ENCODE data around the gene SLC22A2.

SLC22A2 gene

DNA sequence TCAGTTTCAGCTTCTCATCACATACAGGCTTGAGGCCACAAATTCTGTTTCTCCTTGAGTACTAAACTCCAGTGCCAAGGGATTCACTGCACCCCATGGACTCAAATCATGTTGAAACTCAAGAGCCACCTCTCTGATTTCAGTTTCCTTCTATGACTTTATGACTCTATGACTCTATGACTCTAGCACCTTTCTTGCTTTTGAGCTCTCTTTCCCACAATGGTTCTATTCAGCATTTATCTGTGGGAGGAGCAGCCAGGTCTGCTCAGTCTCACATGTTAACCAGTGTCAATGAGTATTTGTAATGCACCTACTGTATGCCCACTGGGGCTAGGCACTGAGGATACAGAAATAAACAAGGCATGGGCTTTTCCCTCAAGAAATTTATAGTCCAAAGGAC, 14.6 kb upstream of the SLC22A2 start:
- no peak for DNase-seq

DNA sequence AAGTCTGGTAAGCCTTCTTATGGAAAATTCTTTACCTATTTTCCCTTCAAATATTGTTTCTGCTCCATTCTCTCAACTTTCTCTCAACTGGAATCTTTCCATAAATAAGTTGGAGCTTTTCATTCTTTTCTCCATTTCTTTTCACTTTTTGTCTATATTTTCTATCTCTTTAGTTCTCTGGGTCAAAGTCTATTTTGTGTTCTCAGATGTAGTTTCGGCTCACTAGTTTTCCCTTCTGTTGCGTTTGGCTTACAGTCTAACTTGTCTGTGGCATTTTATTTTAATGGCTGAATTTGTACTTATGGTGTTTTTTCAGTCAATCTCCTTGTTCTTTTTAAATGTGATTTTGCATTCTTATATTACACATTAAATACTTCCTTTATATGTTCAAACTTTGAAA, 14.1 kb upstream of the SLC22A2 start:
- DNase-seq, result no peak

DNA sequence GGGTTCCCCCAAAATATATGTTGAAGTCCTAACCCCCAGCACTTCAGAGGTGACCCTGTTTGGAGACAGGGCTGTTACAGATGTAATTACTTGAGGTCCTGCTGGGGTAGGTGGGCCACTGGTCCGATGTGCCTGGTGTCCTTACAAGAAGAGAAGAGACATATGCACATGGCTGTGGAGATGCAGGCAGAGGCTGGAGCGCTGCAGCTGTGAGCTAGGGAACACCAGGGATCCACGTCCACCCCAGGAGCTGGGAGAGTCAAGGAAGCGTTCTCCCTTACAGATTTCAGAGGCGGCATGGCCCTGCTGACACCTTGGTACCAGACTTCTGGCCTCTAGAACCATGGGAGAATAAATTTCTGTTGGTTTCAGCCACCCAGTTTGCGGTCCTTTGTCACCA, 11.7 kb upstream of the SLC22A2 start:
- no peak for DNase-seq

DNA sequence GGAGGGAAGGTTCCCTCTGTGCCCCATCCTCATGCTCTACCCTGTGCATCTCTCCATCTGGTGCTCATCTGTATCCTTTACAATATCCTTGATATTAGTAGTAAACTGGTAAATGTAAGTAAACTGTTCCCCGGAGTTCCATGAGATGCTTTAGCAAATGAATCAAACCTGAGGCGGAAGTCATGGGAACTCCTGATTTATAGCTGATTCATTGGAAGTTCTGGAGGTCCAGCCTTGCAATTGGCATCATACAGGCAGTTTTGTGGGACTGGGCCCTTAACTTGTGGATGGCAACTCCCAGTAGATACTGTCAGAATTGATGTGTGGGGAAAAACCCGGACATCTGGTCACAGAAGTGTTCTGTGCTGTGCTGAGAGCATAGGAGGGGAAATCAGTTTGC, 11.2 kb upstream of the SLC22A2 start:
- no peak for DNase-seq

DNA sequence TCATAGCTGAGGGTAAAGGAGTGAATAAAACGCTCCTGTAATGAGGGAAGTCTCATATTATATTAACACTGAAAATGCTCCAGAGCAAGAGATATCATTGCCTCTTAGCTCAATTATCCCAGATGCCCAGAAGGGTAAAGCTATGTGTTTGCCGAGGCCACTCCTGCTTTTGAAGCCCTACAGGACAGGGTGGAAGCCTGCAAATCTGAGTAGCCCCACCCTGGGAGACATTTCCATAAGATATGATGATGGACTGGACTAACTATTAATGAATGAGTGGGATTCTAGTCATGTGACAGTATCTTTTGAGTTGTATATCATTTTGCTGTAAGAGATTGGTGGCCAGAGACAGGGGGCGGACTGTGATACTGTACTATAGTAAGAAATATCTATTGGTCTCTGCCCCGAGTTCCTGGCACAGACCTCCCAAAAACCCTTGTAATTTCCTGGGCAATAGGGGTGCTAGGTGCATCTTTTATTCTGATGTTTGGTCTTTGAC, 10.5 kb upstream of the SLC22A2 start:
- DNase-seq, result no peak

DNA sequence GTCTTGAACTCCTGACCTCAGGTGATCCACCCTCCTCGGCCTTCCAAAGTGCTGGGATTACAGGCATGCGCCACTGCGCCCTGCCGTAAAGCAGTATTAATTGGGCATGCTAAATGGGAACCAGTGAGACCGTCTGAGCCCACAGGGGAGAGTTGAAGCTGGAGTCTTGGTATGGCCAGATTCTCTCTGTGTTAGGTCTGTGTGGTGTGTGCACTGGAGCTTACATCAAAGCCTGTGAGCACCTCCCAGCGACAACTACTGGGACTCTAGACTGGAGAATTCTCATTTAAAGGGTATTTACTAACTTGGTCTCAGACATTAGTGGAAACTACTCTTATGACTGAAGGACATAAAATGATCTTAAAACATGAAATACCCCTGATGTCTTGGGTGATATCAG, 8.5 kb upstream of the SLC22A2 start:
- no peak for DNase-seq

DNA sequence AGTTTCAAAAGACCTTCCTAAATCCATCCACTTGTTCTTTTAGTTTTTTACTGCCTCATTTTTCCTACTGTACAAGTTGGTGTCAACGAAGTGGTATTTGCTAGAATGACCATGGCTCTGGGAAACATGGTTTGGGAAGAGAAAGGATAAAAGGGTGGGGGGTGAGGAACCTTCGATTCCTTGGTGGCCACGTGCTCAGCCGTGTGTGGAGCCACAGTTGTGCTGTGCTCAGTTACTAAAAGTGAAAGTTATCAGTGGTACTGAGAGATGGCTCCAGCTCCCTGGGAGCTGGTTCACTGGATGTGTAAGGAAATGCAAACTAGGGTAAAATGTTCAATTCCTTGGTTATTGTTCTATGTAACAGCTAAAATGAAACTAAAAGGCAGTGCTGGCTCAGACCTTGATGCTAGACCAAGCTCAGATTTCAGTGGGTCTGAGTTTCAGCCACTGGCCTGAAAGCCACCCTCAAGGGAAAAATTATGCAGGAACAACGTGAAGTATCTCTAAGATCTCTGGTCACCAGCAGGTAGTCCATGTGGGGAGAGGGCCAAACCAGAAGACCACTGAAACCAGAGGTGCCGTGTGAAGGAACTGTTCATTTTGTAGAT, 7.4 kb upstream of the SLC22A2 start:
- no peak for DNase-seq

DNA sequence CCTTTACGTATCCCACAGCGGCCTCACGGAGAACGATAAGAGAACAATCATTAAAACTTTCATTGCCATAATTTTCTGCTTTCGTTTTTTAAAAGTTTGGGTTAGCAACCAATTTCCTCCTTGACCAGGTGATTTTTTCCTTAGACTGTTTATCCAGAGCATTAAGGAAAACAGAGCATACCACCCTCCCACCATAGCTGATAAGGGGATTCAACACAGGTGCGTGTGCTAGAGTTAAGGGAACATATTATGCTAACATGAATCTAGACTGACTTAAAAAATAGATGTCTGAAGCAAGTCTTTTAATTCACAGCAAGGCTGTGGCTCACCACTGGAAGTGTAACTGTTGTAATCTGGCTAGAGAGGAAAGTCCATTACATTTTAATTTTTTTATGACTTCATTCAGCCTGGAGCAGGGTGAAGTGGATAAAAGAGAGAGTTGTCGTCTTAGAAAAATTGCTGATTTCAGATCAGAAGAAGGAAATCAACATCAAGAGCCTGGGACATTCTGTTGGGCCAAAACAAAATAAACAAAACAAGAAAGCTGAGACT, 5.5 kb upstream of the SLC22A2 start:
- DNase-seq, result no peak

DNA sequence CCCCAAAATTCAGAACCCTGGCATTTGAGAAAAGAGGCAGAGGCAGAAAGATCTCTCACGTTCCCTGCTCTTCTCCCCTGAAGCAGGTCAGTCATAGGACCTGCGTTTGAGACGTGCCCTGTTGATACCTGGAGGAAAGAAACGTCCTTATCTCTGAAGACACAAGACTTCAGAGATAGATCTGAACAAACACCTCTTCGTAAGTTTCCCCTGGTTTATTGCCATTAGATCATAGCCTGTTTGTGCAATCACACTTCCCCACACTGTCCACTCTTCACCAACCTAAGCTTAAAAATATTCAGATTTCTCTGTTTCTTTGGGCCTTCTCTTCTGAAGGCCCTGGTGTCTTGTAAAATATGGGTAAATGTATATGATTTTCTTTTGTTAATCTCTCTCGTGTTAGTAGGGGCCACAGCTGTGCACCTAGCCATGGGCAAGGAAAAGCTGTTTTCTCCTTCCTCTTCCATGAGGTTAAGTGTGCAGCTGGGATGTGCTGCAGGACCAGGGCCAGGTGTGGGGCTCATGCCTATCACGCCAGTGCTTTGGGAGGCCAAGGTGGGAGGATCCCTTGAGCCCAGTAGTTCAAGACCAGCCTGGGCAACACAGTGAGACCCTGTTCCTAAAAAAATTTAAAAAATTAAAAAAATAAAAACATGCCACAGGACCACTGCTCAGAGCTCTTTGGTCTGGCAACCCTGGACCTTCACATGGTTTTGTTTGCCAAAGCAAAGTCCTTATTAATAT, 4.7 kb upstream of the SLC22A2 start:
- no peak for DNase-seq

DNA sequence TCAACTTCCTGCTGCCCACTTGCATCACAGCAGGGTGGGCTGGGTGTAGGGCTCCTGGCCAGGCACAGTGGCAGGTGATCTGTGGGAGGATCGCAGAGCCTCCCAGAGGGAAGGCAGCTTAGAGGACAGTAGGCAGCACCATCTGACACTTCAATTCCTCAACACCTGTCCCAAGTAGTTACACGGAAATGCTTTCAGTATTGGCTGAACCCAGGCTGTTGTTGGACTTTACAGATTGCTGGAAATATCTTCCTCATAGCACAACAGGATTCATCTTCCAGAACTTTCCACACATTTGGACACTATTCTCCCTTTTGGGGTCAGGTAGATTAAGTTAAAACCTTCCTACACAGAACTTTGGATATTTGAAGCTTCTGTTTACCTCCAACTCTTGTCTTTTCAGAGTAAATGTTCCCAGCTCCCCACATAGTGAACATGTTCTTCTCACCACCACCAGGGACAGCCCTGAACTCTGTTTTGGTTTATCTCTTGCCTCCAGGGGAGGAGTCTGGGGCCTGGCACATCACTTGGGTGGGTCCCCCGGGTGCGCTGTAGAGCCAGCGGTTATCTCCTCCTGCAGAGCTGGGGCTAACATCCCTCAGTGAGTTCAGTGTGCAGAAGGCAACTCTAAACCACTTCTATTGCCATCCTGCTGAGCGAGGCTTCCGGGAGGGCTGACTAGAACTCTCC, 3.5 kb upstream of the SLC22A2 start:
- DNase-seq, result no peak

DNA sequence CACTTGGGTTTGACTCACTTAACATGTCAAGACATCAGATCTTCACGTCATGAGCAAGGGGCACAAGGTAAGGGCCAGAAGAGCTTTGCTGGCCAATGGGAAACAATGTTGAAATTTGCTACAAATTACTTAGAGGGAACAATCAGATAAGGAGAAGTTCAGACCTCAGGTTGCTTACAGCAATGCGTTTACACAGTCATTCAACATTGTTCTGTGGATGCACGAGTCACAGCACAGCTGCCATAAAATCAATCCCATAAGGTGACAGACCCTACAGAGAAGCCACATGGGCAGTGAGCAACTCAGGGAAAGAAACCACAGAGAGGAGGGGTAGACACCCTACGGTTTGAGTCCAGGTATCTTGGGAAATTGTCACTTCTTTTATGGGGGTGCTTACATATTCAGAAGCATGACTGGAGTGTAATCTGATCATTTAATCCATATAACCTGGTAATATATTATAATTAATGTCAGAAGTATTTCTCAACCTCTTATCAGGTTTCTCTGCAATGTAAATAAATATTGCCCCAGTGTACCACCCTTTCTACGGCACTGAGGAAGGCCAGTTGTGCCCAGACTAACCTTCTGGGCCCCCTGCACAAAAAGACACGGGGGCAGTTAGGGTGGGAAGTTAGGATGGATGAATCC, 2.3 kb upstream of the SLC22A2 start:
- no peak for DNase-seq

DNA sequence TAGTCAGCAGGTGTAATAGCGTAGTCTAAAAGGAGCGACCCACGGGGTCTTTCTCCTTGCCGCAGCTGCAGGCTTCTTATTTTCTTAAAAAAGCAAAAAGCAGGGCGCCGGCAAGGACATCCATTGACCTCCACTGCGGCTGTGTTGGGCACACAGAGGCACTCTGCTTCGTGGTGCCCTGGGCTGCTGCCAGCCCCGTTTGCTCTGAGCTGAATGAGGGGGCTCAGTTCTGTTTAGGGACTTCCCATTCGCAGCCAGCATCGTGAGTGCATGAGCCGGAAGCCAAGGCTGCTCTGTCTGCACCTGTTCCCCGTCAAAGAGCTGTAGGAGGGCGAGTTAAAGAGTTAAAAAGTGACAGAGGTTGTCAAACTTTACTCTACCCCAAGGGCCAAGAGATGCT, 1.7 kb upstream of the SLC22A2 start:
- DNase-seq, result no peak

DNA sequence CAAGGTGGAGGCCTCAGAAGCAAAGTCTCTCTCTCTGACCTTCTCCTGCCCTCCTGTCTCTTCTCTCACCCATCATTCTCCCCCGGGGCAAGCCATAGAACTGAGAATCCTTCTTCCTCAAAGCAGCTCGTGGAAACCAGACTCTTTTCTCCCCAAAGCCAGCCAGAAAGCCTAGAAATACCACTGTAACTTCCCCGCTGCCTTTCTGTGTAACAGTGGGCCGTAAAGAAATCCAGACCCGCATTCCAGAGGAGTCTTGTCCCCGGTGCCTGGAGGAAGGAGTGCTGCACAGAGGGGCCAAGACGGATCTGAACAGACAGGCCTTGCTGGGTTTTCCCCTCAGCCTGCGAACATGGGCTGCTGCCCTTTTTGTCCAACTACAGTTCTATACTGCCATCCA, 977 bp upstream of the SLC22A2 start:
- no peak for DNase-seq

DNA sequence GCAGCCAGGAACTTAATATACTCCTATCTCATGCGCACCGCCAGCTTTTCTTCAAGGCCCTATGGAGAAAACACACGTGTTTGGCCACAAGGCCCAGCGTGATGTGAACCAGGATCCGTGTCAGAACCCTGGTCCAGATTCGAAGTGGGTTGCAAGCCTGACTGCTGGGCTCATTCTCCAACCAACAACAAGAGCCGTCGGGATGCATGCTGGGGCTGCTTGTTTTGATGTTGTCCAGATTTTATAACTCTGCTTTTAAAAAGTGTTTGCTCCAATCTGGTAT, 463 bp upstream of the SLC22A2 start:
- DNase-seq, result no peak

DNA sequence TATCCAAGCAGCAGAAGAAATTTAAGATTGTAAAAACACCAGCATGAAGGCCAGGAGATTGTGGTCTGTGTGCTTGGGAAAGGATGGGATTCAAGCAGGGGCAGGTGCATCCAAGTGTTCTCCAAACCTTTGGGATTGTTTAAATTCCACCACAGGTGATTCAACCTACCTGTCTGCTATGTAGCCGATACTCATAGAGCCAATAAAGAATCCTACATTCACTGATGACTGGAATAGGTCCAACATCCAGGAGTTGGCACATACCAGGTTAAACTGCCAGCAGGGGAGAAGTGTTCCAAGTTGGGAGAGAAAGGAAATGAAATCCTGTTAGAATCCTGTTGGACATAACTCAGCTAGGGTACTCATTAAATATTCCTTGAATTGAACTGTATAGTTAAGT, 2.2 kb downstream of the SLC22A2 start:
- no peak for DNase-seq

DNA sequence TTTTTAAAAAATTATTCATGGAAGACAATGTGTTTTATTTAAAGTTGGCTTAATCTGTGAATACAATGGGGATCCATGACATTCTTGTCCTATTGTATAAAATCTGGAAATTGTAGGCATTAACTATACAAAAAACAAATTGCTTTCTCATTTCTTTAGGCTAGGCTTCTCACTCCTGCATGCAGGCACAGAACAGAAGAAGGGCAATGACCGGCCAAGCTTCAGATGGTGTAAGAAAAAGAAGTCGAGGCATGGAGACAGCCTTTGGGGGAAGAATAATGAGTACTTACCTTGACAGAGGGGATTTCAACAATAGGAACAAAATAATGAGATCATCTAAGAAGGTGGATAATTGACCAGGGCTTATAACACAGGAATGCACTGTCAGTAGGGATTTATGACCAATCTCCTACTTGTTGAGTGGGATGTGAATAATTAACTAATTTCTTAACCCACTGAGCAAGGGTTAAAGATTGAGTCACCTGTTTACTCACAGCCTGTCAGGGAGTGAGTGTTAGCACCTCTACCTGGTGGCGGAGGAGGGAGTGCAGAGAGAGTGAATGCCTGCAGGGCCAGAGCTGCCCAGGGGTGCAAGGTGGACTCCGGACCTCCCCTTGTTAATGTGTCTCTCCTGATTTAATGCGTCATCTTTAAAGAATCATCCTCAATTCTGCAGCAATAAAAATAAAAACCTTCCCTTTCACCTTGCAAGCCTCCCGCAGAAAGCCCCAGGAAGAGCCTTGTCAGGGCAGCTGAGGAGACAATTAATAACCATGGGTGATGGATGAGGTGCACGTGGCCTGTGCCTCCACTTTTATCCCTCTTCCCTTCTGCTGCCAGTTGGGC, 3.9 kb downstream of the SLC22A2 start:
- no peak for DNase-seq

DNA sequence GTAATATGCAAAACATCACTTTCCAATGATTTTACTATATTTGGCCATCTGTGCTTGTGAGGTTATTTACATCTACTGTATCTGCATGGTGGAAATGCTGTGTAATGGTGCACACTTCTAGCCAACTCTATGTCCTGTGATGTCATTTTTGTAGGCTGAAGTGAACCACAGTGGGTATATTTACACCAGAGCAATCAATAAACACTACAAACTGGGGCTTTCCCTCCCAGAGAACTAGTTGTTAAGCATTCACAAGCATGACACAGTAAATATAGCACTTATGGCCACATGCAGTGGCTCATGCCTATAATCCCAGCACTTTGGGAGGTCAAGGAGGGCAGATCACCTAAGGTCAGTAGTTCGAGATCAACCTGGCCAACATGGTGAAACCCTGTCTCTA, 4.9 kb downstream of the SLC22A2 start:
- no peak for DNase-seq

DNA sequence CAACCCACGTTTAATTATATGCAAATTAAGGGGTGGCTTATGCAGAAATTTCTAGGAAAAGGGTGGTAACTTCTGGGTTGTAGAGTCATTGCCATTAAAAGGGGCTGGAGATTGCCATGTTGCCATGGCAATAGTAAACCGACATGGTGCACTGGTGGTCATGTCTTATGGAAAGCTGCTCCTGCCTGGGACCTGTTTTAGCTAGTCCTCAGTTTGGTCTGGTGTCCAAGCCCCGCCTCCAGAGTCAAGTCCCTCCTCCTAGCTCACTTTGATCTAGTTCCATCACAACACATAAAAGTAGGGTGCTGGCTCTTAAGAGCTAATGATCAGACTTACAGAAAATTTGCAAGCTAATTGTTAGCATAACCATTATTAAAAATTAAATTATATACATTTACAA, 5.3 kb downstream of the SLC22A2 start:
- no peak for DNase-seq

DNA sequence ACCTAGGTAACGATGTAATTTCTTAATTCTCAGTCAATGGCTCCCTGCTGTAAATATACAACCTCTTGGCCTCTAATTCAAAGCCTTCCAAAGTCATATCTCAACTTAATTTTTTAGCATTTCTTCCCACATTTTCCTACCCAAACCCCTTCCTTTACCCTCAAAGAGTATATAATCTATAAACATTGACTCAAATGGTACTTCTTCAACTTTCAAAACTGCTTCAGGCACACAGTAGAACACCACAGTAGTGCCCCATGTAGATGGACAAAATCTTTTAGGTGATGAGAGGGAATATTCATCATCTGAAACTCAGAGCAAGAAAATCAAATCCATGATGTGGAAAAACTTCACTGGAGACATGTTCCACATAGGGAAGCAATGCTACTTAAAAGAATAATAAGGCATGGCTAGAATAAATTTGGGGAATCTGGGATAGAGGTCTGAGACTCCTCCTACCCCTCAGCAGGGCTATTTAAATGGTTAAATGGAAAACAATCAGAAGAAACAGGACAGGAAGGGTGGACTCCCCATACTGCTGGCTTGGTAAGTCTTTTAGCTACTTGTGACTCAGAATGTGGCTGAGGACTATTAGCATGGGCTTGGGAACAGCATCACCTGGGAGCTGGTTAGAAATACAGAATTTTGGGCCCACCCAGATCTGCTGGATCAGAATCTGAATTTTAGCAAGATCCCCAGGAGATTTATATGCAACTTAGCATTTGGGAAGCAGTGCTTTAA, 6.4 kb downstream of the SLC22A2 start:
- DNase-seq, result no peak

DNA sequence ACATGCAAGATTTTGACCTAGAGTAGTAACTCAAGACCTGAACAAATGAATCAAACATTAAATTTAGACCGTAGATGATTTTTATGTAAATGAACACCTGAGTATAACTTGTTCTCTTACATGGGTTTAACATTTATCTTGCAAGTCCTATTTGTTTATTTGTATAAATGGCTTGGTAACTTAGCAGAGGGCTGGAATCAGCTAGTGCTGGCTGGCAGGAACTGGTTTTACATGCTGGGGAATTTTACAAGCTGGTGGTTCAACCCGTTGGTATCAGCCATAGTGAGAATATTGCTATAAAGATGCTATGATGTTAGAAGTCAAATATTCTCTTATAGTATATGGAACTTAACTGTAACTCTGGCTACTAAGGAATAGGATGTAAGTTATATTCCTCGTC, 8.9 kb downstream of the SLC22A2 start:
- no peak for DNase-seq

DNA sequence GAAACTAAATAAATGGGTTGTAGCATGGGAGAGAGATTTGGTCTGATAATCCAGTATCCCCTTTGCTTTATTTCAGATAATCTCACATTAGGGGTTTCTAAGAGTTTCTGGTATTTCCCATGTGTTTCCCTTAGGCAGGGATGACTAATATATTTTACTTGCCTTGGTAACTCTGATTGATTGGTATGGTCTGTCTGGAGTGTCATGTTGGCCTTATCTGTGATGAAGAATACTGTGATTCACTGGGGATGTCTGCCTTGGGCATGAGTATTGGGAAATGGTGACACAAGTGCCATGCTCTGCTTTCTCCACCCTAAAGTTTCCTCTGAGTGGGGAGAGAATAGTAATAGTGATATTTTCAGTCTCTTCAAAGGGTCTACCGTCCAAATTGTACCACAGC, 10.1 kb downstream of the SLC22A2 start:
- no peak for DNase-seq

DNA sequence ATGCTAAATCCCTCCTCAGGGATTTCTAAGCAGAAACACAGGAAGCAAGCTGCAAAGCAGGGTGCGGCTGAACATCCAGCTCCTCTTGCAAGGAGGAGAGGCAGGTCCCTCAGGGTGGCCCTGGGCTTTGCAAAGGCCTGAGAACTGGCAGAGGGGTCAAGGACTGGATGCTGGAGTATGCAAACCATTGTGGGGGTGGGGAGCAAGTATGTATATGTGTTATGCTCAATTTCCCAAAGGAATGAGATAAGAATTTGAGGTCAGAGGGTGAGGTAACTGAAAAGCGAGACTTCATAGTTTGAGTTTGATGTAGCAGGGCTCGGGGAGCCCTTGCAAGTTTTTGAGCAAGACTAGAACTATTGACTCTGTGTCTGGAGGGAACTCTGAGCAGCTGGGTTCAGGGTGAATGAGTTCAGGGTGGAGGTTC, 11.2 kb downstream of the SLC22A2 start:
- no peak for DNase-seq
